ENCODE results near the gene APBB2.

The APBB2 gene

GRCh38 chr4:41164405-41164804, 49.9 kb downstream of the APBB2 start:
- no peak overlapping the region for H3K4me3 ChIP-seq (replicated peaks; ENCODE audit: low read depth, low read length)
- DNase-seq (ENCODE audit: extremely low read depth, low read depth) = no peak
- TF ChIP-seq CTCF (IDR thresholded peaks at IDR 0.05; ENCODE audit: low read depth, low read length, missing control alignments) = no peak

GRCh38 chr4:41161355-41161754, 53.0 kb downstream of the APBB2 start:
- H3K4me3 ChIP-seq (replicated peaks; ENCODE audit: low read depth, low read length) = no peak overlapping the region
- DNase-seq (ENCODE audit: extremely low read depth, low read depth) = no peak
- no peak for TF ChIP-seq CTCF (IDR thresholded peaks at IDR 0.05; ENCODE audit: low read depth, low read length, missing control alignments)

- H3K4me3 ChIP-seq (replicated peaks; ENCODE audit: low read depth, low read length) = no peak overlapping the region
- no peak for TF ChIP-seq CTCF (IDR thresholded peaks at IDR 0.05; ENCODE audit: low read depth, low read length, missing control alignments)
- no peak for DNase-seq (ENCODE audit: extremely low read depth, low read depth)
These were observed 53.5 kb downstream of the APBB2 start for GRCh38 chr4:41160856-41161255.

- no peak overlapping the region for H3K4me3 ChIP-seq (replicated peaks; ENCODE audit: low read depth, low read length)
- TF ChIP-seq CTCF (IDR thresholded peaks at IDR 0.05; ENCODE audit: low read depth, low read length, missing control alignments) = no peak
- DNase-seq (ENCODE audit: extremely low read depth, low read depth) = no peak
These were observed 54.1 kb downstream of the APBB2 start for GRCh38 chr4:41160012-41160789.

- no peak overlapping the region for H3K4me3 ChIP-seq (replicated peaks; ENCODE audit: low read depth, low read length)
- no peak for DNase-seq (ENCODE audit: extremely low read depth, low read depth)
- no peak for TF ChIP-seq CTCF (IDR thresholded peaks at IDR 0.05; ENCODE audit: low read depth, low read length, missing control alignments)
These were observed 55.6 kb downstream of the APBB2 start for GRCh38 chr4:41158756-41159155.

GRCh38 chr4:41158274-41158673, 56.1 kb downstream of the APBB2 start:
- no peak for DNase-seq (ENCODE audit: extremely low read depth, low read depth)
- TF ChIP-seq CTCF (IDR thresholded peaks at IDR 0.05; ENCODE audit: low read depth, low read length, missing control alignments) = no peak
- no peak overlapping the region for H3K4me3 ChIP-seq (replicated peaks; ENCODE audit: low read depth, low read length)

- H3K4me3 ChIP-seq (replicated peaks; ENCODE audit: low read depth, low read length) = no peak overlapping the region
- no peak for DNase-seq (ENCODE audit: extremely low read depth, low read depth)
- no peak for TF ChIP-seq CTCF (IDR thresholded peaks at IDR 0.05; ENCODE audit: low read depth, low read length, missing control alignments)
These were observed 57.3 kb downstream of the APBB2 start for GRCh38 chr4:41157009-41157408.
